Amniotic epithelial cell (primary cell): ENCODE data around the gene PLPP7.
A peak's percentile ranks its signal among the peaks of the same experiment; 100 is the strongest.
"Not testable (repeated sequence)": the region's sequence is repeated elsewhere in the genome, so short reads cannot be mapped to it uniquely, and the experiment has no call there.

Experiments used
- DNase-seq: peaks from one replicate; pipeline ENCODE4 v3.0.0-alpha.2; 2010; ENCODE audit warnings: low read depth

Gene PLPP7

GRCh38 chr9:131289301-131290035 lies at the start of gene PLPP7:
TSS of gene PLPP7 (plus strand) at chr9:131289723. CDS start at chr9:131289998, 275 bp downstream.
- DNase-seq: peak; percentile 25

DNA sequence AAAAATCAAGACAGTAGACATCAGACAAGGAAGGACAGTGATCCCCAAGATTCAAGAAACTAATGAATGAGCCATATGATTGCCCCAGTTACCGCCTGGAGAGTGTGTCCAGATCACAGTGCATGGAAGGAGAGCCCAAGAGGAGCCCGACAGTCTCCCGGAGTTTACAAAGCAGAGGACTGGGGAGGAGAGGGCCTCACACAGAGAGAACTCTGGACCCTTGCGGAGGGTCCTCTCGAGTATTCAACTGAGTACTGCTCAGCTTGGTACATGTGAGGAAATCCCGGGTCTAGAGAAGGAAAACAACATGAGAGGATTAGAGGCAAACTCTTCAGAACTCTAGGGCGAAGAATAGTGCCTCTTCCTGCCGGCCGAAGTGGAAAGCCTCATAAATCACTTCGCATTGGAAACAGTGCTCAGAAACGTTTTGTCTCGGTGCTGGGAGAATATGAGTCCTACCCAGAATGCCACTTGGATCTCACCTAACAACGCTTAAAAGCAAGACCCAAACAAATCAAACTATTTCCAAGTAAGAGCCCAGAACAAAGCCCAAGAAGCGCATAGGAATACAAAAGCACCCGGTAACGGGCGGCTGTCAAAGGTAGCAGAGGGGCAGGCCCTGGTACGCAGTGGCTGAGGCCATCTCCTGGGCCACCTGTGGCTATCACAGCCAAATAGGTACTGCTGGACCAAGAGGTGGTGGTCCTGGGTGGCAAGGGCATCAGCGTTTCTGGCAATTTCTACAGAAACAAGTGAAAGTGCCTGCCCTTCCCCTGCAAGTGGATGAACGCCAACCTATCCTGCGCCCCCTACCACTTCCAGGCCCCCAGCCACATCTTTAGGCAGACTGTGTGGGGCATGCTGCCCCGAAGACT lies 49.2 kb upstream of the PLPP7 start:
- no peak for DNase-seq

DNA sequence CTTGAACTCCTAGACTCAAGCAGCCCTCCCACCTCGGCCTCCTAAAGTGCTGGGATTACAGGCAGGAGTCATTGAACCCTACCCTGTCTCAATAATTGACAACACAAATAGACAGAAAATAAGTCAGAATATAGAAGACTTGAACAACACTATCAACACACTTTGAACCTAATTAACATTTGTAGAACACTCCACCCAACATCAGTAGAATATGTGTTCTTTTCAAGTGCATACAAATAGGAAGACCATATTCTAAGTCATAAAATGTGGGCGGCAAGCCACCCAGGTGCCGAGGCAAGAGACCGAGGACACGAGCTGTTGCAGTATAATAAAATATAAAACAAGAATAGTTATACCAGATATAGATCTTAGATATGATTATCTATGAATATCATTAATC lies 45.2 kb upstream of the PLPP7 start:
- not testable (repeated sequence) for DNase-seq

- no peak for DNase-seq
These were observed 42.9 kb upstream of the PLPP7 start for GRCh38 chr9:131246618-131247017.

DNA sequence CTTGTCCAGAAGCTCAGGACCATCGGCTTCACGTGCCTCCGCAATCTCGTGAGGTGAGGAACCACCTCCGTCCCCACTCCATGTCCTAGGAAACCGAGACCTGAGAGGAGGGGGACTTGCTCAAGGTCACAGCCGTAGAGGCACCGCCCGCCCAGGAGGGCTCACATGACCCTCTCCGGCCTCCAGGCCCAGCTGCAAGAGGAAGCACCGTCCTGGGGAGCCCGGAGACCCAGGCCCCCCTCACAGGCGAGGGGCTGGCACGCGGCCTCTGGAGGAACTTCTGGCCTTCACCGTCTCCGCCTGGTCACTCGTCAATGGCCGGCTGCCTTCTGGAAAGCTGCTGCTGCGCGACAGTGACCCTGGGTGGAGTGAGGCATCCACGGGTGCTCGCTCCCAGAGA lies 37.4 kb upstream of the PLPP7 start:
- no peak for DNase-seq

- peak; percentile 71 for DNase-seq
These were observed 35.5 kb upstream of the PLPP7 start for GRCh38 chr9:131253891-131254491.

DNA sequence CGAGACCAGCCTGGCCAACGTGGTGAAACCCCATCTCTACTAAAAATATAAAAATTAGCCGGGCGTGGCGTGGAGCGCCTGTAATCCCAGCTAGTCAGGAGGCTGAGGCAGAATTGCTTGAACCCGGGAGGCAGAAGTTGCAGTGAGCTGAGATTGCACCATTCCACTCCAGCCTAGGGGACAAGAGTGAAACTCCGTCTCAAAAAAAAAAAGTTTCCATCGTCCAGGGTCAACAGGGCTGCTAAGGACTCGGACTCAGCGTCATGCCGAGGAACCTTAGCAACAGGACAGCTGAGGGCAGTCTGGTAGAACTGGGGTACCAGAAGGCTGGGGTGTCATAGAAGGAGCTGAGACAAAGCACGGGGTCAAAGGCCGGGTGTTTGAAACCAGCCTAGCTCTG lies 34.9 kb upstream of the PLPP7 start:
- DNase-seq: no peak

DNA sequence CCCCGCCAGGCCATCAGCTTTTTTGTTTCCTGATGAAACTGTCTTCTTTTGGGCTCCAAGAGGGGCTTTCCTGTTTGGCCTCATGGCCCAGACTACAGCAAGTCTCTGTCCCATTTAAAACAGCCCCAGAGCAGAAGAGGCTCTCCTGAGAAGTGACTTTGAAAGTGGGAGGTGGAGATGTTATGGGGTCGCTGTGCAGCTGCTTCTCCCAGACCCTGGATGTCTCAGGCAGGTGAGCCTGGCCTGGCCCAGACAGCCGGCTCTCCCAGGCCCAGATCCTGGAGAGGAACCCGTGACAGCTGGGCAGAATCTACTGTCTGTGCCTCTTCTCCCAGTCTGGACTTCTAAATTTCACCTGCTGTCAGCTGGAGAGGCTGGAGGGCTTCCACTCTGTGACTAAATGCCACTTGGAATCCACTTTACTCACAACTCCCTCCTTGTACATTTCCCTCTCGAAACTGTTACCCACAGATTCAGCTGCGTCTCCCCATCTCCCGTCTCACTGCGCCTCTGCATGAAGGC lies 33.8 kb upstream of the PLPP7 start:
- no peak for DNase-seq

DNA sequence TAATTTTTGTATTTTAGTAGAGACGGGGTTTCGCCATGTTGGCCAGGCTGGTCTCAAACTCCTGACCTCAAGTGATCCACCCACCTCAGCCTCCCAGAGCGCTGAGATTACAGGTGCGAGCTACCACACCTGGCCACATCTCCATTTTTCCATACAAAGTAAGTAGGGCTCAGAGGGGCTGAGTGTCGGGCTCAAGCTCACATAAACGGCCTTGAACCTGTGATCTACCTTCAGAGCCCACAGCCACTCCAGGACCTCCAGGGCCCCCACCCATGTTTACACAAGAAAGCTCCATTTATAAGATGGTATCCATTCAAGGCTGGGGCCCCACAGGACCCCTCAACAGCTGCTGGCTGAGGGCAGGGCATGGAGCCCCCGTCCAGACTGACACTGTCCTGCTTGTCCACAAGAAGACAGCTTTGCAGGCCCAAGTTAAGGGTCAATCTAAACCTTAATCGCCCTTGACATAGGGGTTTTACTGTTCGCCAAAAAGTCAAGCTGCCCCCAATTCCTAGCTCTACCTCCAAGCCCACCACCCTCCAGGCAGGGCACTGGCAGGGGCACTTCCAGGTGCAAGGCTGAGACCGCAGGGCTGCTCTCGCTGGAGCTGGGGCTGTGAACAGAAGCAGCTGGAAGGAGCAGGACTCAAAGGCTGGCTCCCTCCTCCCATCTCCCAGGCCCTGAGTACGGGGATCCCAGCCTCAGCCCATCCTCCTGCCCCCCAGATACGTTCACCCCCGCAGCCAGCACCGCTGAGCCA lies 32.1 kb upstream of the PLPP7 start:
- DNase-seq: no peak

DNA sequence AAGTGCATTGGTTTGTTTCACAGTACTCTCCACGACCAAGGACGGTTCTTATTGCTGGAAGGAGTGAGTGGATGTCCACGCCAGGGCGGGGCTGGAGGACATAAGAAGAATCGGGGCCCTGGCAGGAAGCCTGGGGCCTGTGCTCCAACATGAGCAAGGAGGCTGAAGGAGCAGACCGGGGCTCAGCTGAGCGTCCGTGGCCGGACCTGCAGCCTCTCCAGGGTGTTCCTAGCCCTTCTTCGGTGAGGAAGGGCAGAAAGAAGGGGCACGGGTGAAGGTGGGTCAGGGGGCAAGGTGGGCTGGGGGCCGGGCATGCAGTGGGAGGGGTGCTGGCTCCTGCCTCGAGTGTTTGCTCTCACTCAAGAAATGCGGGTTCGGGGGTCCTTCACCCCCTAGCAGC lies 31.3 kb upstream of the PLPP7 start:
- DNase-seq: no peak

- no peak for DNase-seq
These were observed 30.7 kb upstream of the PLPP7 start for GRCh38 chr9:131258698-131259431.

DNA sequence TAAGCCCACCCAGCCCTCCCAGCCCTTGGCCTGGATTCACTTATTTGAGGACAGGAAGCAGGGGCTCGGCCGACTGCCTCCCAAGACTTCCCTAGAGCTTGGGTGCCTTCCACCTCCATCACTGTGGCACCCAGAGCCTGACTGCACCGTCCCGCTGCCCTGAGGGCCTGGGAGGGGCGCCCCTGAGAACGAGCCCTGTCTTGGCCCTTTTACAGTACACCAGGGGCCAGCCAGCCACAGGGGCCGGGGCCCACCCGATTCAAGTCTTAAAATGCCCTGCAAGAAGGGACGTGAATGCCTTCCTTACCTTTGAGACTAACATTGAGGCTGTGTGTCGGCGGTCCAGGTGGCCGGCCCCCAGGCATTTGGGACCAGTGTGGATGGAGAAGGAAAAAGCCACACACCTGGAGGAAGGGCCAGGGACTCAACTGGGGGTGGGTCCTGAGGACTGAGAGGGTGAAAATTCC lies 30.1 kb upstream of the PLPP7 start:
- no peak for DNase-seq

DNA sequence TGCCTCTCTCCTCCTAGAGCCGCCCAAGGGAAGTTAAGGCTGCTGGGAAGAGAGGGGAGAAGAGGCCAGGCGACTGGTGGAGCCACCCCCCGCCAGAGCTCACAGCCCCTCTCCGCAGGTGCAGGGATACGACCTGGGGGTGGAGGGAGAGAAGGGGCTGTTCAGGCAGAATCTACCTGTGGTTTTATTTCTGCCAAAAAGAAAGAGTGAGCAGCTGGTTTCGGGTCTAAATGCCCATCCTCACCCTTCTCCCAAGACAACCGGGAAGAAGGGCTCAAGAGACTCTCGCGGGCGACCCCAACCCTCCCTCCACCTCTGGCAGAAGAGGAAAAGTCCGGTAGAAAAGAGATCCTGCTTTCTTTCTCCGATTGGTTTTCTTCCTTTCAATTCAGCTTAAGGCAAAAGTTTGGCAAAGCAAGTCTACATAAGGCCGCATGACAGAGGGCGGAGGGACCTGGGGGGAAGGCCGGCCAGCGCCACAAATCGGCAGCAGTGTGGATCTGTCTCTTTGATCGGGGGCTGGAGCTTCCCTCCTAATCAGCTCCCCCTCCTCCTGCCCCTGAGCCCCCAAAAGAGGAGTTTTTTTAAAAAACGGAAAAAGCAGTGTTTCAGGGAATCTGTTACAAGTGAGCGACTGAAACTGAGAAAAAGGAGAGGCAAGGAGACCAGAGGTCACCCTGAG lies 29.5 kb upstream of the PLPP7 start:
- no peak for DNase-seq

- DNase-seq: no peak
These were observed 28.6 kb upstream of the PLPP7 start for GRCh38 chr9:131260751-131261452.

DNA sequence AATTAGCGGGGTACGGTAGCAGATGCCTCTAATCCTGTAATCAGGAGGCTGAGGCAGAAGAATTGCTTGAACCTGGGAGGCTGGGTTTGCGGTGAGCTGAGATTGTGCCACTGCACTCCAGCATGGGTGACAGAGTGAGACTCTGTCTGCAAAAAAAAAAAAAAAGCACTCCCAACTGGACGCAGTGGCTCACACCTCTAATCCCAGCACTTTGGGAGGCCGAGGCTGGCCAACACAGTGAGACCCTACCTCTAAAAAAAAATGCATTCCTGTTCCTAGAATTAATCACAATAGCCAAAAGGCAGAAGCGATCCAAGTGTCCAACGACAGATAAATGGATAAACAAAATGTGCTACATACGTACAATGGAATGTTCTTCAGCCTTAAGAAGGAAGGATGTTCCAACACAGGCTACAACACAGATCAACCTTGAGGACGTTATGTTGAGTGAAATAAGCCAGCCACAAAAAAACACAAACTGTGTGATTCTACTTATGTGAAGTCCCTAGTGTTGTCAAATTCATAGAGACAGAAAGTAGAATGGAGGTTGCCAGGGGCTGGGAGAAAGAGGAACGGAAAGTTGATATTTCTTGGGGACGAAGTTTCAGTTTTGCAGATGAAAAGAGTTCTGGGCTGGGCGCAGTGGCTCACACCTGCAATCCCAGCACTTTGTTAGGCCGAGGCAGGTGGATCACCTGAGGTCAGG lies 27.0 kb upstream of the PLPP7 start:
- DNase-seq: peak; percentile 39

DNA sequence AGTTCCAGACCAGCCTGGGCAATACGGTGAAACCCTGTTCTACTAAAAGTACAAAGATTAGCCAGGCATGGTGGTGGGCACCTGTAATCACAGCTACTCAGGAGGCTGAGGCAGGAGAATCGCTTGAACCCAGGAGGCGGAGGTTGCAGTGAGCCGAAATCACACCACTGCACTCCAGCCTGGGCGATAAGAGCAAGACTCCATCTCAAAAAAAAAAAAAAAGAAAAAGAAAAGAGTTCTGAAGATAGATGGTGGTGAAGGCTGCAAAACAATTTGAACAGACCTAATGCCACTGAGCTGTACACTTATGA lies 26.5 kb upstream of the PLPP7 start:
- DNase-seq: not testable (repeated sequence)

GRCh38 chr9:131263701-131264100 lies 25.8 kb upstream of the PLPP7 start:
- no peak for DNase-seq

- no peak for DNase-seq
These were observed 25.3 kb upstream of the PLPP7 start for GRCh38 chr9:131264231-131264630.
